OCI-LY7 (cell line): ENCODE results near the gene MAP3K3.

Source experiments
- EZH2phosphoT487 ChIP-seq: fragments of 200-600 bp; sonication (generic); IDR thresholded peaks from 2 replicates; pipeline ENCODE4 v1.6.1; 2018; ENCODE audit warnings: low read depth, borderline replicate concordance, mild to moderate bottlenecking, mixed run types, antibody characterized with exemption, low read length, moderate library complexity, mixed read lengths
- TF ChIP-seq, protein P1 (sequence below): fragments of 200-600 bp; sonication (generic); conservative IDR thresholded peaks from 2 replicates; pipeline ENCODE4 v1.5.1; 2014; ENCODE audit warnings: mild to moderate bottlenecking, antibody characterized with exemption, low read length, moderate library complexity, mixed read lengths

DNA sequence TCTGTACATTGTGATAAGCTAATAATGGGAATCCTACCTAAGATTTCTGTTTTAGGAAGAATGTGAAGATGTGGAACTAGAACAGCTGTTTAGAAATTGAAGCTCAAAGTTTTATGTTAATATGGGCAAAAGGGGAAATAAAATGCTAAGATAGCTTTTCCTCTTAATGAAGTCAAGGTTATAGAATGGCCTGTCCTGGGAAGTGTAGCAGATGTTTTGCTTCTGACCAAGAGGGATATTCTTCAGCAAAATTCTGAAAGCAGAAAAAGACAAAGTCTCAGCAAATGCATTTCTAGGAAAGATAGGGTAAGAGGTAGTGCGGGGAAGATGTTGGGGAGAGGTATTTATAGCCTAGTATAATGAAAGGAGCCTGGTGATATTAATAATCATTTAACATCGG is 13.1 kb downstream of the MAP3K3 start:
- TF ChIP-seq, protein P1, sequence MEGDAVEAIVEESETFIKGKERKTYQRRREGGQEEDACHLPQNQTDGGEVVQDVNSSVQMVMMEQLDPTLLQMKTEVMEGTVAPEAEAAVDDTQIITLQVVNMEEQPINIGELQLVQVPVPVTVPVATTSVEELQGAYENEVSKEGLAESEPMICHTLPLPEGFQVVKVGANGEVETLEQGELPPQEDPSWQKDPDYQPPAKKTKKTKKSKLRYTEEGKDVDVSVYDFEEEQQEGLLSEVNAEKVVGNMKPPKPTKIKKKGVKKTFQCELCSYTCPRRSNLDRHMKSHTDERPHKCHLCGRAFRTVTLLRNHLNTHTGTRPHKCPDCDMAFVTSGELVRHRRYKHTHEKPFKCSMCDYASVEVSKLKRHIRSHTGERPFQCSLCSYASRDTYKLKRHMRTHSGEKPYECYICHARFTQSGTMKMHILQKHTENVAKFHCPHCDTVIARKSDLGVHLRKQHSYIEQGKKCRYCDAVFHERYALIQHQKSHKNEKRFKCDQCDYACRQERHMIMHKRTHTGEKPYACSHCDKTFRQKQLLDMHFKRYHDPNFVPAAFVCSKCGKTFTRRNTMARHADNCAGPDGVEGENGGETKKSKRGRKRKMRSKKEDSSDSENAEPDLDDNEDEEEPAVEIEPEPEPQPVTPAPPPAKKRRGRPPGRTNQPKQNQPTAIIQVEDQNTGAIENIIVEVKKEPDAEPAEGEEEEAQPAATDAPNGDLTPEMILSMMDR = no peak
- no peak for TF ChIP-seq EZH2phosphoT487
